IMR-90 (cell line): ENCODE measurements around the gene RBMS2. TPM values are rescaled to one million over a fixed set of nuclear protein-coding genes. Genes with fewer than 3 reads are reported as not detected.

Experiments
- ATAC-seq: fragments of 200-7000 bp; cut with Tn5 transposase; 2 replicates; pipeline ENCODE4 v1.9.1; 2020; ENCODE audit warnings: low read depth, mild to moderate bottlenecking, moderate library complexity
- BruUV-seq: library from RNA; stranded (reverse); fragments of 400-500 nt; replicated peaks from 2 replicates; lab custom pipeline; 2021; lab: Mats Ljungman, UMichigan
- CTCF ChIA-PET: fragments of 300-600 bp; formaldehyde crosslinking; extraction: SDS; loops from one replicate; lab custom pipeline; 2021; ENCODE audit warnings: antibody characterized with exemption; lab: Yijun Ruan, JAX
- POLR2A ChIA-PET: fragments of 300-600 bp; sonication (Branson Sonifier 250); formaldehyde crosslinking; loops from one replicate; lab custom pipeline; 2022; ENCODE audit warnings: antibody characterized with exemption; ENCODE audit not compliant: unreplicated experiment; lab: Charles Lee
- DNase-seq: peaks from one replicate; pipeline ENCODE4 v3.0.0; 2013
- H2AFZ ChIP-seq: replicated peaks from 2 replicates; pipeline ENCODE3; 2013; ENCODE audit warnings: low read length, mild to moderate bottlenecking; ENCODE audit not compliant: poor library complexity
- H2AK5ac ChIP-seq: 2 replicates; pipeline ENCODE4 v1.6.1; 2013; ENCODE audit warnings: low read depth, low read length, inconsistent platforms
- H2AK9ac ChIP-seq: replicated peaks from 2 replicates; pipeline ENCODE3; 2013; ENCODE audit warnings: mild to moderate bottlenecking, low read depth, low read length, moderate library complexity; ENCODE audit not compliant: poor library complexity
- H2BK120ac ChIP-seq: 2 replicates; pipeline ENCODE4 v1.6.1; 2013; ENCODE audit warnings: low read depth, low read length, inconsistent platforms
- H2BK15ac ChIP-seq: 3 replicates; pipeline ENCODE4 v1.6.1; 2013; ENCODE audit warnings: low read depth, low read length, inconsistent platforms
- H2BK20ac ChIP-seq: 2 replicates; pipeline ENCODE4 v1.6.1; 2013; ENCODE audit warnings: low read depth, mild to moderate bottlenecking, inconsistent platforms, low read length, moderate library complexity
- H2BK5ac ChIP-seq: 2 replicates; pipeline ENCODE4 v1.6.1; 2013; ENCODE audit warnings: mild to moderate bottlenecking, low read depth, low read length, inconsistent platforms; ENCODE audit not compliant: poor library complexity, severe bottlenecking
- H3K14ac ChIP-seq: replicated peaks from 2 replicates; pipeline ENCODE4 v1.6.1; 2013; ENCODE audit warnings: low read depth, low read length, inconsistent platforms
- H3K18ac ChIP-seq: 2 replicates; pipeline ENCODE4 v1.6.1; 2013; ENCODE audit warnings: low read depth, low read length, control low read depth
- H3K23ac ChIP-seq: 2 replicates; pipeline ENCODE4 v1.6.1; 2013; ENCODE audit warnings: low read depth, low read length, inconsistent platforms
- H3K27ac ChIP-seq: 2 replicates; pipeline ENCODE4 v1.5.1; 2013; ENCODE audit warnings: mild to moderate bottlenecking, control low read depth, low read length; ENCODE audit not compliant: insufficient read depth
- H3K27me3 ChIP-seq: 2 replicates; pipeline ENCODE4 v1.6.1; 2013; ENCODE audit warnings: low read length; ENCODE audit not compliant: control insufficient read depth, insufficient read depth
- H3K36me3 ChIP-seq: 2 replicates; pipeline ENCODE4 v1.6.1; 2013; ENCODE audit warnings: low read length, mixed read lengths; ENCODE audit not compliant: control insufficient read depth, insufficient read depth
- H3K4ac ChIP-seq: 2 replicates; pipeline ENCODE4 v1.6.1; 2013; ENCODE audit warnings: low read depth, low read length, inconsistent platforms
- H3K4me1 ChIP-seq: 2 replicates; pipeline ENCODE4 v1.6.1; 2013; ENCODE audit warnings: low read length, mixed read lengths; ENCODE audit not compliant: control insufficient read depth, insufficient read depth
- H3K4me2 ChIP-seq: 2 replicates; pipeline ENCODE4 v1.6.1; 2013; ENCODE audit warnings: low read depth, mild to moderate bottlenecking, control low read depth, low read length, moderate library complexity
- H3K4me3 ChIP-seq: 2 replicates; pipeline ENCODE4 v1.5.1; 2013; ENCODE audit warnings: low read depth, mild to moderate bottlenecking, control low read depth, low read length, moderate library complexity; ENCODE audit not compliant: insufficient read depth
- H3K56ac ChIP-seq: 2 replicates; pipeline ENCODE4 v1.6.1; 2013; ENCODE audit warnings: low read length, inconsistent platforms; ENCODE audit not compliant: insufficient read depth; ENCODE audit errors: extremely low read depth
- H3K79me1 ChIP-seq, 2 experiments: 2 replicates each; pipeline ENCODE4 v1.6.1; 2013; ENCODE audit warnings: low read length in 2 of 2, inconsistent platforms in 1 of 2, low read depth in 1 of 2
- H3K9ac ChIP-seq: 2 replicates; pipeline ENCODE4 v1.6.1; 2013; ENCODE audit warnings: low read depth, low read length, control low read depth
- H3K9me1 ChIP-seq: 2 replicates; pipeline ENCODE4 v1.6.1; 2013; ENCODE audit warnings: low read length, inconsistent platforms; ENCODE audit not compliant: insufficient read depth
- H3K9me3 ChIP-seq: 2 replicates; pipeline ENCODE4 v1.6.1; 2013; ENCODE audit warnings: low read length; ENCODE audit not compliant: control insufficient read depth, insufficient read depth
- H4K20me1 ChIP-seq: 2 replicates; pipeline ENCODE4 v1.6.1; 2013; ENCODE audit warnings: low read length, inconsistent platforms; ENCODE audit not compliant: insufficient read depth
- H4K5ac ChIP-seq: 2 replicates; pipeline ENCODE4 v1.6.1; 2013; ENCODE audit warnings: mild to moderate bottlenecking, low read depth, low read length, control low read depth
- H4K8ac ChIP-seq, 2 experiments: 2 replicates each; pipeline ENCODE4 v1.6.1; 2013; ENCODE audit warnings: low read depth in 2 of 2, low read length in 2 of 2, control low read depth in 1 of 2, inconsistent platforms in 1 of 2
- H4K91ac ChIP-seq: 2 replicates; pipeline ENCODE4 v1.6.1; 2013; ENCODE audit warnings: low read depth, low read length, inconsistent platforms; ENCODE audit not compliant: insufficient read depth
- CTCF ChIP-seq: conservative IDR thresholded peaks from 2 replicates; pipeline ENCODE4 v1.5.1; 2012; ENCODE audit warnings: mild to moderate bottlenecking, low read depth, low read length, improper control_type of control experiment
- POLR2A ChIP-seq: IDR thresholded peaks from 2 replicates; pipeline ENCODE4 v1.6.1; 2012; ENCODE audit warnings: mild to moderate bottlenecking, low read depth, low read length
- RFX5 ChIP-seq: IDR thresholded peaks from 2 replicates; pipeline ENCODE4 v1.8.0; 2012; ENCODE audit warnings: low read depth, mild to moderate bottlenecking, low read length, moderate library complexity
- WGBS, 2 experiments: methylation state at CpG; one replicate each; pipeline versions ENCODE4 v1.1.5 to v1.1.7; 2013; ENCODE audit warnings: missing lambda C conversion rate in 2 of 2; ENCODE audit not compliant: insufficient read length in 1 of 2; ENCODE audit errors: extremely low coverage in 2 of 2; 5-methylcytosine and 5-hydroxymethylcytosine counted together
- dilution Hi-C: fragments of 300-500 bp; cut with HindIII; formaldehyde crosslinking; loops from one replicate; pipeline ENCODE4 v1.14.3; 2018; ENCODE audit warnings: low sequenced_read_pairs; ENCODE audit not compliant: unreplicated experiment
- in situ Hi-C: fragments of 300-500 bp; cut with MboI; formaldehyde crosslinking; loops from 3 replicates; pipeline ENCODE4 v1.14.3; 2019; ENCODE audit warnings: low sequenced_read_pairs, inconsistent platforms, mixed read lengths
- intact Hi-C: fragments of 100-400 bp; cut with micrococcal nuclease; formaldehyde crosslinking; loops from 2 replicates; pipeline ENCODE4 v1.10.0; 2022
- polyA plus RNA-seq, 3 experiments: library from polyadenylated mRNA; depleted of rRNA; stranded (reverse); fragments of >200 nt; gene quantifications; 2 replicates each; pipeline ENCODE4 v1.2.3, GENCODE V29; 2012; ENCODE audit warnings: low replicate concordance in 1 of 3
- total RNA-seq: library from RNA; depleted of rRNA; stranded (reverse); fragments of >200 nt; gene quantifications from 2 replicates; pipeline ENCODE4 v1.2.3, GENCODE V29; 2012

The RBMS2 gene
- total and polyA plus RNA-seq, 2 of the 4 experiments (the other 2 are of a cell fraction), result 38.0 to 43.6 TPM

GRCh38 chr12:56530390-56531055 lies 8.9 kb downstream of the RBMS2 start:
- Histone ChIP-seq H3K18ac (peak overlapping the region; percentile 19; the same call in 1 of the 2 replicates), H4K91ac (peak overlapping the region; percentile 40; the same call in 1 of the 2 replicates), H3K27me3 (no peaks in the 10 kb centered on the region), H2BK120ac (peak overlapping the region; percentile 38; the same call in 1 of the 2 replicates), H3K79me1 (peaks cover 0 to 40% of the 10 kb centered on the region in 2 experiments; a peak in 2 of 4 replicates), H2BK20ac (peak overlapping the region; percentile 31; the same call in 1 of the 2 replicates), H3K4me1 (peaks cover 15% of the 10 kb centered on the region), H3K9me1 (peaks cover 13% of the 10 kb centered on the region), H3K27ac (peak overlapping the region; percentile 66; the same call in 1 of the 2 replicates), H2AK5ac (peak overlapping the region; percentile 72; the same call in 1 of the 2 replicates), H4K5ac (peak overlapping the region; percentile 12; the same call in 1 of the 2 replicates), H2BK15ac (no peak overlapping the region), H3K4ac (peak overlapping the region; percentile 82), H3K14ac (peak overlapping the region; percentile 48; the same call in 1 of the 2 replicates), H3K23ac (peak overlapping the region; percentile 86; the same call in 1 of the 2 replicates), H3K9me3 (no peaks in the 10 kb centered on the region), H3K36me3 (peaks cover 6% of the 10 kb centered on the region), H3K9ac (no peak overlapping the region), H2AK9ac (no peak overlapping the region), H3K4me3 (no peak overlapping the region), H4K8ac (peak overlapping the region in 1 of 2 experiments; percentile 36; a peak in 1 of 4 replicates), H4K20me1 (peaks cover 25% of the 10 kb centered on the region), H3K56ac (no peak overlapping the region), H3K4me2 (peak overlapping the region; percentile 71), H2AFZ (no peak overlapping the region), H2BK5ac (peak overlapping the region; percentile 68)
- BruUV-seq, result no TSS peak
- intact Hi-C loops (no loop called here), in situ Hi-C loops (no loop called here), dilution Hi-C loops (no loop called here)
- 72% methylated on average over 5 of the region's 7 CpGs; no CpG with 5 or more reads in 1 of the 2 experiments for WGBS, 2 experiments
- ATAC-seq (peak; percentile 50), DNase-seq (peak; percentile 41)
- no peak for TF ChIP-seq RFX5
- no peak for TF ChIP-seq POLR2A
- no peak for TF ChIP-seq CTCF
- CTCF ChIA-PET, result interaction anchor here (0.7 kb wide), 1 partner anchor 17 kb away, joined by 4 read pairs; no protein-coding TSS in a partner anchor
- POLR2A ChIA-PET, result interaction anchor here (0.7 kb wide), 1 partner anchor 18 kb away, joined by 3 read pairs; no protein-coding TSS in a partner anchor
